Prostate gland (tissue), 2 donors: Measurements from ENCODE around the gene INPP5A. TPM values are rescaled to one million over a fixed set of nuclear protein-coding genes. Genes with fewer than 3 reads are reported as not detected.

ENCODE experiments used
- DNase-seq: peaks from one replicate; pipeline ENCODE4 v3.0.0-alpha.2; 2019; ENCODE audit warnings: low spot score
- H3K27ac ChIP-seq, 2 donors: fragments of 200-600 bp; sonication (generic); 2 replicates each; pipeline ENCODE4 v1.5.1; 2017 to 2019
- H3K27me3 ChIP-seq: fragments of 200-600 bp; sonication (generic); replicated peaks from 2 replicates; pipeline ENCODE4 v1.5.1; 2019; ENCODE audit not compliant: insufficient read depth
- H3K36me3 ChIP-seq, 2 donors: fragments of 200-600 bp; sonication (generic); 1 replicate in 1 of 2; 2 replicates in 1 of 2; pipeline versions ENCODE4 v1.5.1 to v1.8.1; 2017 to 2019
- H3K4me1 ChIP-seq: fragments of 200-600 bp; sonication (generic); replicated peaks from 2 replicates; pipeline ENCODE4 v1.5.1; 2019
- H3K4me3 ChIP-seq, 2 donors: fragments of 200-600 bp; sonication (generic); 2 replicates each; pipeline ENCODE4 v1.5.1; 2017 to 2019
- H3K9me3 ChIP-seq: fragments of 200-600 bp; sonication (generic); 2 replicates; pipeline ENCODE4 v1.5.1; 2017
- CTCF ChIP-seq, 4 experiments: fragments of 200-600 bp in 2 of 4; fragments of 450-650 bp in 2 of 4; sonication (generic) in 2 of 4; IDR thresholded peaks; 1 replicate in 3 of 4; 2 replicates in 1 of 4; pipeline ENCODE4 v1.5.1; 2016 to 2019; ENCODE audit warnings: antibody characterized with exemption in 4 of 4, mild to moderate bottlenecking in 2 of 4, moderate library complexity in 2 of 4
- POLR2A ChIP-seq: fragments of 450-650 bp; IDR thresholded peaks from one replicate; pipeline ENCODE4 v1.6.1; 2016; ENCODE audit warnings: antibody characterized with exemption, mild to moderate bottlenecking
- POLR2AphosphoS5 ChIP-seq: sonication (generic); formaldehyde crosslinking; IDR thresholded peaks from one replicate; pipeline ENCODE4 v1.6.1; 2017; ENCODE audit warnings: antibody characterized with exemption
- WGBS: methylation state at CpG from one replicate; pipeline ENCODE4 v1.1.5; 2018; 5-methylcytosine and 5-hydroxymethylcytosine counted together
- intact Hi-C: fragments of 100-400 bp; cut with DNase I; formaldehyde crosslinking; loops from one replicate; pipeline ENCODE4 v1.14.2; 2022
- total RNA-seq, 2 donors: library from RNA; depleted of rRNA; stranded (reverse); fragments of >200 nt; gene quantifications; one replicate each; pipeline ENCODE4 v1.1.0, GENCODE V29; 2016

The INPP5A gene
- total RNA-seq, 2 donors from 2014 or later: 49.5 to 83.3 TPM

GRCh38 chr10:132545659-132546367 lies 8.2 kb downstream of the INPP5A start:
- no peak for DNase-seq
- TF ChIP-seq POLR2A (no peak), POLR2AphosphoS5 (no peak), CTCF (IDR thresholded peaks at IDR 0.05) (no peak)
- H3K36me3 ChIP-seq: no peaks in the 10 kb centered on the region
- no peaks in the 10 kb centered on the region for H3K9me3 ChIP-seq
- H3K4me3 ChIP-seq: no peak overlapping the region
- H3K27ac ChIP-seq: no peak overlapping the region
- peaks cover 6% of the 10 kb centered on the region for H3K4me1 ChIP-seq
- intact Hi-C loops: no loop called here
- 92% methylated on average over 32 of the region's 34 CpGs for WGBS
- no peaks in the 10 kb centered on the region for H3K27me3 ChIP-seq

DNA sequence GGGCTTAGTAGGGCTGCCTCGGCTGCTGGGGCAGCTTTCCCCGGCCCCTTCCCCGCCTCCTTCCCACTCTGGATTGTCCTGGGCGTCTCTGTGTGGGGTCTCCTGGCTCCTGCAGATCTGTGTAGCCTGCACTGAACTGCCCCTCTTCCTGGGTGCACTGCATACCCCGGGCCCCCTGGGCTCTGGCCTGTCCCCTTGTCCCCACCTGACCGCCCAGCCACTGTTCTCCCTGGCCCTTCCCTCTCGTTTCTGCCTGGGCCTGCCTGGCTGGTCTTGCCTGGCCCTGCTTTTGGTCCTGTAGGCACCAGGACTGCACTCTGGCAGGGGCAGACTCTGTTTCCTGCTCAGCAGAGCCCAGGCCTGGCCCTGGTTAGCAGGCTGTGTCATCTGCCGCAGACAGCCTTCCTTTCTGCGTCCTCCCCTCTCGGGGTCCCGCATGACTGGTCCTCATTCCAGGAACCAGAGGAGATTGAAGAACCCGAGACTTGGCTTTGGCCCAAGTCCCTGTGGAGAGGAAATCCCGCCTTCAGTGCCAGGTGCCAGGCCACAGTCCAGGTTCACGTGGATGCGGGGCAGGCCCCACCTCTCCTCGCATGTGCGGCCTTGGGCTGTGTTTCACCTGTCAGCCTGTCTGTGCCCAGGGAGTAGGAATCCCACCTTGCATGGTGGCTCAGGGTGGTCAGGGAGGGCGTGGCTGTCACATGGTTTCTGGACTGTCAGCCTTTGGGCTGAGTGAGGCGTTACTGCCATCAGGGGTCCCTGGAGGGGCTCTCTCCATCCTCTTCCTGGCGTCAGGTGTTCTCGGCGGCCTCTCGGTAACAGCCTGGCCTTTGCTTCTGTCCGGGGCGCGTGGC lies 9.2 kb downstream of the INPP5A start:
- TF ChIP-seq POLR2AphosphoS5 (no peak), CTCF (IDR thresholded peaks at IDR 0.05) (no peak), POLR2A (no peak)
- no peak overlapping the region for H3K27ac ChIP-seq
- H3K36me3 ChIP-seq: no peaks in the 10 kb centered on the region
- peaks cover 6% of the 10 kb centered on the region for H3K4me1 ChIP-seq
- intact Hi-C loops: no loop called here
- DNase-seq: no peak
- no peak overlapping the region for H3K4me3 ChIP-seq
- no peaks in the 10 kb centered on the region for H3K27me3 ChIP-seq
- 73% methylated on average over 22 of the region's 26 CpGs for WGBS
- H3K9me3 ChIP-seq: no peaks in the 10 kb centered on the region

- Histone ChIP-seq H3K36me3 (no peaks in the 10 kb centered on the region), H3K27me3 (no peaks in the 10 kb centered on the region), H3K4me3 (no peak overlapping the region), H3K4me1 (peaks cover 6% of the 10 kb centered on the region), H3K9me3 (no peaks in the 10 kb centered on the region), H3K27ac (no peak overlapping the region)
- intact Hi-C loops: no loop called here
- no peak for DNase-seq
- WGBS: 93% methylated on average over 19 of the region's 22 CpGs
- TF ChIP-seq CTCF (IDR thresholded peaks at IDR 0.05): no peak
- TF ChIP-seq POLR2AphosphoS5: no peak
- TF ChIP-seq POLR2A: no peak
Observed at GRCh38 chr10:132547421-132547861, 9.9 kb downstream of the INPP5A start.

GRCh38 chr10:132548106-132548823 lies 10.7 kb downstream of the INPP5A start:
- Histone ChIP-seq H3K27me3 (no peaks in the 10 kb centered on the region), H3K27ac (no peak overlapping the region), H3K4me1 (peaks cover 6% of the 10 kb centered on the region), H3K4me3 (no peak overlapping the region), H3K36me3 (no peaks in the 10 kb centered on the region), H3K9me3 (no peaks in the 10 kb centered on the region)
- no peak for DNase-seq
- WGBS: 94% methylated on average over 28 of the region's 28 CpGs
- intact Hi-C loops: no loop called here
- no peak for TF ChIP-seq CTCF (IDR thresholded peaks at IDR 0.05)
- no peak for TF ChIP-seq POLR2A
